CD4-positive, alpha-beta T cell treated with Interleukin-6 at 100 ng/mL for 8 hours (primary cell): ENCODE measurements around the gene BTBD17.

ENCODE experiments used
- DNase-seq: peaks from one replicate; pipeline ENCODE4 v3.0.0-alpha.2; 2020; ENCODE audit warnings: mixed read lengths, low spot score

The BTBD17 gene

DNA sequence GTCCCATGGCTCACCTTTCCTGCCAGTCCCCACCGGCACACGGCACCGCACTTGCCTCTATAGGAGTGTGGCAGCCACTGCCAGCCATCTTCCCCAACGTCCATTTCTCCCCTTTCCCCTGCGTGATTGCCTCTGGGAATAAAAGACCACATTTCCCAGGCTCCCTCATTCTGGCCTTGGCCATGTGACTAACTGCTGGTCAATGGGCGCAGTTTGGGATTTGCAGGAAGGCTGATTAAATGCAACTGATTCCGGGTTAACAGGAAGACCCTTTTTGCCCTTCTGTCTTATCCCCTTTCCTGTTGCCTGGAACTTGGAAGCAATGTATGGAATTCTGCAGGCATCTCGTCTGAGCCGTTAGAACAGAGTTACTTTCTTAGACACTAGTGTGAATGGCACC lies 3.0 kb downstream of the BTBD17 start:
- no peak for DNase-seq

DNA sequence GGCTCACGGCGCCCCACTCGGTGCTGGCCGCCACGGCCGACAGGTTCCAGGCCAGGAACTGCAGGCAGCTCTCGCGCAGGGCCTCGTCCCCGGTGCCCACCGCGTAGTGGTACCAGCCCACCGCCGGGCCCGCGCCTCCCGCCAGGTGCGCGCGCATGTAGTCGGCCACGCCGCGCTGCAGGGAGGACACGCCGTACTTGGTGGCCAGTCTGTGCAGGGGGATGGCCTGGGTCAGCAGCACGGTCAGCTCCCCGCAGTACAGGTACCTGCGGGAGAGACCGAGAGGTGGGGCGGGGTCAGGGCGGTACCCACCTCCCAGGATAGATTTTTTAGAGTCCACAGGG lies 4.2 kb downstream of the BTBD17 start:
- DNase-seq, result no peak

DNA sequence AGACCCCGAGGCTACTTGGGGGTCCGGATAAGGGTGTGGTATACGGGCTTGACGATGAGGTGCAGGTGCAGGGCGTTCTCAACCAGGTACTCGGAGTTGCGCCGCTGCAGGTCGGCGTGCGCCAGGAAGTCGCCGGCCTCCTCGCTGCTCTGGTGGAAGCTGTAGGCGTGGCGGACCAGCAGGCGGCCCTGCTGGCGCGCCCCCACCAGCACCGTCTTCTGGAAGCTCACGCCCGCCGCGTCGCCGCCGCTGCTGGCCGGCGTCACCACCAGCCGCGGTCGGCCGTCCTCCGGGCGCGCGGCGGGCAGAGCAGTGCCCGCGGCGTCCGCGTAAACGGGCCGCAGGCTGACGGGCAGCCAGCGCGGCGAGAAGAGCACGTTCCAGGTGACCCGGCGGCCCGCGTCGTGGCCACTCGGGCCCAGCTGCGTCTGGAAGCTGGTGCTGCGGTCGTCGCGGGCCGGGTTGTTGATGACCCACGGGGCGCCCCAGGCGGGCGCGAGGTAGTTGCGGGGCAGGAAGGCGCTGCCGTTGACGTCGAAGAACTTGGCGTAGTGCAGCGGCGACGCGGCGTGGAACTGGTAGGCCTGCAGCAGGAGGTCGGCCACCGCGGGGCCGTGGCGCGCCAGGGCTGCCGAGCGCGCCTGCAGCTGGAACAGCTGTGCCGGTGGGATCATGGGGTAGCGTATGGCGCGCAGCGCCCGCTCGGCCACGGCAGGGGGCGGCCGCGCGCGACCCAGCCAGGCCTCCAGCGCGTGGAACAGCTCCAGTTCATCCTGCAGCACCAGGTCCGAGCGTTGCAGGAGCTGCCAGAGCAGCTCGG lies 4.8 kb downstream of the BTBD17 start:
- no peak for DNase-seq

DNA sequence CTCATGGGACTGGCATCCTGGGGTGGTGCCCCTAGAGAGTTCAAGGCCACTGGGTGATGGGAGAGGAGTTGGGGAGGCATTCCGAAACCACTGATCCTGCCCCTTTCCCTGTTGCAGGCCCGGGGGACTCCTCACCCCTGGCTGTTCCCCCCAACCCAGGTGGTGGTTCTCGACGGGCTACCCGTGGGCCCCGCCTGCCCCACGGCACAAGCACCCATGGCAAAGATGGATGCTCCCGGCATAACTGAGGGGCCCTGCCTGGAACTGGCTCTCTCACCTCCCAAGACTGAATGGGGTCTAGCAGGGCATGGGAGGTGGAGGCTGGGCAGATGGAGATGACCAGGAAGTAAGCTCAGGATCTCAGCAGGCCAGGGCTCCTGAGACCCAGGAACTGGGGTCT lies 6.6 kb downstream of the BTBD17 start:
- no peak for DNase-seq

DNA sequence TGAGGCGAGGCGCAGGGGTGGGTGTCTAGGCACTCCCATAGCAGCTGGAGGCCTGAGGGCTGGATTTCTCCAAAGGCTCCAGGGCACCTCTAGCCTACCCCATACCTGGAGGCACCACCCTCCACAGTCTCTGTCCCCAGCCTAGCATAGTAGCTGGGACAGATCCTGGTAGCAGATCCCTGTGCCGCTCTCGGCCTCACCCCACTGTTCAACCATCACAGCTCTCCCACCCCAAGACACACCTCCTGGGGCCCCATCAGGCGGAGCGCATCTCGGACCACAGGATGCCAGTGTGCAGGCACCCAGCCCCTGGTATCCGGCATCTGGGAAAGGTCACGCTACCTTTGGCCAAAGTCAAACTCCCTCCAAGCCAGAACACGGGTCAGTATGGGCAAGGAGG lies 7.1 kb downstream of the BTBD17 start:
- DNase-seq, result no peak

DNA sequence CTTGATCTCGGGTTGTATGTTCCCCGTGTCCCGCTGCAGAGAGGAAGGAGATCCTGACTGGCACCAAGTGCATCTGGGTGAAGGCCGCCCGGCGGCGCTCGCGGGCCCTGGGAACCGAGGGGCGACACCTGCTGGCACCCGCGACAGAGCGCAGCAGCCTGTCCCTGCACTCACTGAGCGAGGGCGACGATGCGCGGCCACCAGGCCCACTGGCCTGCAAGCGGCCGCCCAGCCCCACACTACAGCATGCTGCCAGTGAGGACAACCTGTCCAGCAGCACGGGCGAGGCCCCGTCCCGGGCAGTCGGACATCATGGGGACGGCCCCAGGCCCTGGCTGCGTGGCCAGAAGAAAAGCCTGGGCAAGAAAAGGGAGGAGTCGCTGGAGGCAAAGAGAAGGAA lies 7.5 kb downstream of the BTBD17 start:
- DNase-seq, result peak; percentile 24

DNA sequence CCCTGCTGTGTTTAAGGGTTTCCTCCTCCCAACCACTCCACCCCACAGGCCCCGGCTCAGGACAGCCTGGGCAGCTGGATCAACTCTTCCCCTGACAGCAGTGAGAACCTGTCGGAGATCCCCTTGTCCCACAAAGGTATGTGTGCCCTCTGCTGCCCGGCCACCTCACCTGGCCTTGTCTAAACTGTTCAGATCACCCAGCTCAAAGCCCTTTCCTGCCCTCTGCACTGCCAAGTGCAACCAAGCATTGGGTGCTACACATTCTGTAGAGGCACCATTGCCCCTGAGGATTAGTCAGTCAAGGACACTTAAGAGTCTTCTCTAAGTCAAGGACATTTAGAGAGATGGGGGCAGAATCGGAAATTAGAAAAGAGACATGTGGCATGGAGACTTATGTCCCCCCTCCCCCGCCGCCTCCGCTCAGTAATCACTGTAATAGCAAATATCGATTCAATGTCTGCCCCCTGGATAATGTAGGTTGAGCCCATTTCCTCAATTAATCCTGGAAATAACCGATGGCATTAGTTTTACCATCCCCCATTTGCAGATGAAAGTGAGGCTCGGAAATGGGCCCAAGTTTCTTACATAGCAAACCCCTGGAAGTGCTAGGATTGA lies 8.1 kb downstream of the BTBD17 start:
- DNase-seq, result no peak

DNA sequence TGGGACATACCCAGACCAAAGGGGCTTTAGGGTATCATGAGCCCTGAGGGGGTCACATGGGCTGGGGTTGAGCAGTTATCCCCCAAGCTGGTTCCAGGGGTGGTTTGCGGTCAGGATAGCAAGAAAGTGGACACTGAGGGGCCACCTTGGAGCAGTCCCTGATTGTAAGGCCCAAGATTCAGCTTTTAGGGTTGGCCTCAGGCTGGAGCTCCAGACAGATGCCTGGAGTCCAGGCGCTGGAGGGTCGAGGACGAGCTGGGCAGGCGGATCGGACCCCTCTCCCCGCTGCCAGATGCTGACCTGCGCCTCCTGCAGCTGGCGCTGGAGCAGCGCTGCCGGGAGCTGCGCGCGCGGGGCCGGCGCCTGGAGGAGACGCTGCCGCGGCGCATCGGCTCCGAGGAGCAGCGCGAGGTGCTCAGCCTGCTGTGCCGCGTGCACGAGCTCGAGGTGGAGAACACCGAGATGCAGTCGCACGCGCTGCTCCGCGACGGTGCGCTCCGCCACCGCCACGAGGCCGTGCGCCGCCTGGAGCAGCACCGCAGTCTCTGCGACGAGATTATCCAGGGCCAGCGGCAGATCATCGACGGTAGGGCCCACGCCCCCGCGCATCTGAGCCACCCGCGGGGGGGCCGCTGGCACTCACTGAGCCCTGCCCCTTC lies 10.0 kb downstream of the BTBD17 start:
- DNase-seq, result no peak

DNA sequence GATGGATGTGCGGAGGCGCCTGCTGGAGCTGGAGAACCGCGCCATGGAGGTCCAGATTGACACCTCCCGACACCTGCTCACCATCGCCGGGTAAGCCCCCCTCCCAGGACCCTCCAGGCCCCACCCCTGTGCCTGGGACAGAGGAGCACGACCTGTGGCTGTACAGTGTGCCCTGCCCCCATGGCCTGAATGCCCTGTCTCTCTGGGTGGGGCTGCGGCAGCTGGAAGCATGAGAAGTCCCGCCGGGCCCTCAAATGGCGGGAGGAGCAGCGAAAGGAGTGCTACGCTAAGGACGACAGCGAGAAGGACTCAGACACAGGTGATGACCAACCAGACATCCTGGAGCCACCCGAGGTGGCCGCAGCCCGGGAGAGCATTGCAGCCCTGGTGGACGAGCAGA lies 11.2 kb downstream of the BTBD17 start:
- DNase-seq, result no peak

DNA sequence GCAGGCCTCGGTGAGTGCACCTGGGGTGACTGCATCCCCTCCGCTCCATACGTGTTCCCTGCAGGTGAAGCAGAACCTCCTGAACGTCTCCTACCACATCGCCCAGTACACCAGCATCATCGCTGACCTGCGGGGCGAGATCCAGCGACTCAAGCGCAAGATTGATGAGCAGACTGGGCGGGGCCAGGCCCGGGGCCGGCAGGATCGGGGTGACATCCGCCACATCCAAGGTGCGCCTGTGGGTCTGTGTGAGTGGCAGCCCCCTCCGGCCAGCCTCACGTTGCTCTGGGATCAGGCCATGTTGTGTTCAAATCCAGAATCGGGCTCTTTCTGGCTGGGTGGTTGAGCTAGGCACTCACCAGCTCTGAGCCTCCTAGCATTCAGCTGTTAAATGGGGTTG lies 12.5 kb downstream of the BTBD17 start:
- DNase-seq, result no peak

DNA sequence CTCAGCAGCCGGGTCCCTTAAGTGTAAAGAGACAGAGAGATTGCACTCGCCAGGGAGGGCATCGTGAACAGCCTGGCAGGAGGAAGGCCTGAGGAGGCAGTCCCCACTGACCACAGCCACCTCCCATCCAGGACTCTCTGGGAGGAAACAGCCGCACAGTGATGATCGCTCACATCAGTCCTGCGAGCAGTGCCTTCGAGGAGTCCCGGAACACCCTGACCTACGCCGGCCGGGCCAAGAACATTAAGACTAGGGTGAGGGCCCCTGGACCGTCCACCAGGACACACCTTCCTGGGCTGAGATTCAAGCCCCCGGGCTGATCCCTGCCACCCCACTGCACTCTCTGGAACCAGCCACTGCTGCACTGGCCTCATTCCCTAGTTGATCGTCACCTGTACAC lies 14.0 kb downstream of the BTBD17 start:
- no peak for DNase-seq

DNA sequence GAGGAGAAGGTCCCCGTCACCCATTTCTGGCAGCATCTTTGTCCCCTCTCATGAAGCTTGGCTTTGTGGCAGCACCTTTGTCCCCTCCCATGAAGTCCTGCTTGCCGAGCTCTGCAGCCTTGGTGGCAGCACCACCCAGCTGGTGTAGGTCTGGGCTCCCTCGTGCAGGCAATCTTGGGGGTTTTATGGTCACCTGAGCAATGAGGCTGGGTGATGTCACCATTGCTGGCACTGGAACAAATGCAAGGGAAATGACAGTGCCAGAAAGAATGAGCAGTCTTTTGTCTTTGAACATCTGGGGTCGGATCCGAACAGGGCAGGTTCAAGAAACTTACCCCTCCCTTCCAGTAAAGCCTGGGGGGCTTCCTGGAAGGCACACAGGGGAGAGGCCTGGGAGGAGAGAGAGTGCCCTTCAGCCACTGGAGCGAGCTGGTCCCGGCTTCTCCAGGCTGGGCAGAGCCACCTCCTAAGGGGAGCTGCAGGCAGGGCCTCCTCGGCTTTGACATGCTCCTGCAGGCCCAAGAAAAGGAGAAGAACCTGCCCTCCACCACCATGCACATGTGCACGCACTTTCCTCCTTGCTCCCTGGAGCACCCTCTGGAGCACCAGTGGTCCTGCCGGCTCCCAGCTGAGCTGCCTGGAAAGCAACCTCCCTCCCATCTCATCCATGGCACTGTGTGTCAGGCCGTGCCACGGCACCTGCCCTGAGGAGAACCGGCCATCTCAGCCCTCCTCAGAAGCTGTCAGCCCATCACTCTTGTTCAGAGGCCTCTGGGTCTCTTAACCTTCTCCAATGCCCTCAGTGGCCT lies 16.0 kb downstream of the BTBD17 start:
- DNase-seq, result no peak

DNA sequence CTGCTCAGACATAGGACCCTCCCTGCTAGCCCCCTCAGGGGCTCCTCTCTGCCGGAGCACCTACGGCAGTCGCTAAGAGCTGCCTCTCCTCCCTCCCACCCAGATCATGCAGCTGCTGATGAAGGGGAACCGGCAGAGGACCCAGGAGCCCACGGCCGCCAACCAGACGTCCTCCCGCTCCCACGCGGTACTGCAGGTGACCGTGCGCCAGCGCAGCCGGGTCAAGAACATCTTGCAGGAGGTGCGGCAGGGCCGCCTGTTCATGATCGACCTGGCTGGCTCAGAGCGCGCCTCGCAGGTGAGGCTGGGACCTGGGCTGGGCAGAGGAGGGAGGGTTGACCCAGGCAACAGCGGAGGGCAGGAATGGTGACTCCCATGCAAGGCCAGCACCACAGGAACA lies 17.0 kb downstream of the BTBD17 start:
- no peak for DNase-seq

DNA sequence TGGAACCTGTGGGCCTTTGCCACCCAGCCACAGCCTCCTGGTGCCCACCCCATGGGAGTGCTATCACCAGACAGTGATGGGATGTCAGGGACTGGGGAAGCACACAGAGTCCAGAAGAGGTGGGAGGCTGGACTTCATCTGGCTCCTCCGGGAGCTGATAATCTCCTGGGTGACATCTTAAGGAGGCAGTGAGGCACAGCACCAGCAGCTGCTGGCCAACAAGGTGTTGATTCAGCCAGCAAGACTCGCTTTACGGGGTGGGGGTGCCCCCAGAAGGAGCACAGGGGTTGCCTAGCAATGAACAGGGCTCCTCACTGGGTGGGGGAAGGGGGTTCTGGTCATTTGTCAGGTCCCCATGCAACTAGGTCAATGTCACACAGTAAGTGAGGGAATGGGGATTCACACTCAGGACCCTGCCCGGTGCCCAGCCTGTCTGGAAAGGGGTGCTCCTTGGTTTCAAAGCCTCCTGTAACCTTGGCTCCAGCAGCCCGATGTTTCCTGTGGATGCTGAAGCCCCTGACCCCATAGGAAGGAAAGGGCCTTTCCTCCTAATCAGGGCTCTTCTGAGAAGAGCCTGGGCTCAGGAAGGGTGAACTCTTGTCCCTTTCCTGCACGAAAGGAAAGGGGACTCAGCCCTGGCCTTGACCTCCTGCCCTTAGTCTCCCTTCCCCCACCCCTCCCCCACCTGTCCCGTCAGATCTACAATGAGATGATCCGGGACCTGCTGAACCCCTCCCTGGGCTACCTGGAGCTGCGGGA lies 18.0 kb downstream of the BTBD17 start:
- DNase-seq, result no peak

DNA sequence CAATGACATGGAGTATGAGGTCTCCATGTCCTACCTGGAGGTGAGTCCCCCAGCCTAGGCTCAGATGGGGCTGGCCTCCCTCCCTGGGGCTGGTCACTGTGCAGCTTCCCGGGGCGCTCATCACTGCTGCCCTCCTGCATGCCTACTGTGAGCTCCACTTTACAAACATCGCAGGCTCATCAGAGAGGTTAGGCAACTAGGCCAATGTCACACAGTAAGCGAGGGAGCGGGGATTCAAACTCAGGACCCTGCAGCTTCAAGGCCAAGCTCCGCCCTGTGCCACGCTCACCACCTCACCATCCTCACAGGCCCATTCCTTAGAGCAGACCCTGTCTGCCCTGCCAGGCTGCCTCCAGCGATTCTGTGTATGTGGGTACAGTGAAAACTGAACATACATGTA lies 18.5 kb downstream of the BTBD17 start:
- no peak for DNase-seq

DNA sequence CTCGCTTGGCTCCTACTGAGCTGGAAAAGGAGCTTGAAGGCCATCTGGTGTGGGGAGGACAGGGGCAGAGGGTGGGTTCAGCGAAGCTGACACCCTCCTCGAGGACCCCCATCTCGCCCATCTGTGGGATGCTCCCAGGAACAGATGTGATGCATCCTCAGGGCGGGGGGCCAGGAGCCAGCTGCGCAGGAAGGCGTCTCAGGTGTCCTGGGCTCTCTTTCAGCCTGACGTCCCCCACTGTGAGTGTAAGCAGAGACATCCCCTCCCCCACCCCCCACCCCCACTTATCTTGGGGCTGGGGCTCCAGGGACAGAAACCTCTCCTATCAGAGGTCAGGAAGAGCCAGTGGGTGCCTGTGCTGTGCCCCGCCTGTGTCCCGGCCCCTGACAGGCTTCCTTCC lies 19.4 kb downstream of the BTBD17 start:
- DNase-seq, result no peak

DNA sequence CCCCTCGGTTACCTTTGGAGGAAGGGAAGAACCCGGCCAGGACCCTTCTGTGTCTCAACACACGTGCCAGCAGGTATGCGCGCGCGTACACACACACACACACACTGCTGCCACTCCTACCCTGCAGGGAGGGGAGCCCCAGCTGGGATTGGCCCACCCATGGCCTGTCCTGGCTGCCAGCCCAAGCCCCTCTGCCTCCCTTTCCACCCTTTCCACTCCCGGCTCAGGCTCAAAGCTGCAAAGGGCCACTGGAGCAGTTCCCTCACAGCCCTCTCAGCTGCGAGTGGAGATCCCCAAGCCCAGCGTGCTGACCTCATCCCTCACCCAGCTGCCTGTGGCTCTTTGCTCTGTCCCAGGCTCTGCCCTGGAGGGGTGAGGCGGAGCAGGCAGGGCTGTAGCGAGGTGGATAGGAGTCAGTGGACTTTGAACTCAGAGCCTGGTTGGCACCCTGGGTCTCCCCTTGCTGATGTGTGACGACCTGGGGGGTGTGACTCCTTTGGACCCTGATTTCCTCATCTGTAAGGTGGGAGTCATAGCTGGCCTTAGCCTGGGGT lies 21.1 kb downstream of the BTBD17 start:
- no peak for DNase-seq

DNA sequence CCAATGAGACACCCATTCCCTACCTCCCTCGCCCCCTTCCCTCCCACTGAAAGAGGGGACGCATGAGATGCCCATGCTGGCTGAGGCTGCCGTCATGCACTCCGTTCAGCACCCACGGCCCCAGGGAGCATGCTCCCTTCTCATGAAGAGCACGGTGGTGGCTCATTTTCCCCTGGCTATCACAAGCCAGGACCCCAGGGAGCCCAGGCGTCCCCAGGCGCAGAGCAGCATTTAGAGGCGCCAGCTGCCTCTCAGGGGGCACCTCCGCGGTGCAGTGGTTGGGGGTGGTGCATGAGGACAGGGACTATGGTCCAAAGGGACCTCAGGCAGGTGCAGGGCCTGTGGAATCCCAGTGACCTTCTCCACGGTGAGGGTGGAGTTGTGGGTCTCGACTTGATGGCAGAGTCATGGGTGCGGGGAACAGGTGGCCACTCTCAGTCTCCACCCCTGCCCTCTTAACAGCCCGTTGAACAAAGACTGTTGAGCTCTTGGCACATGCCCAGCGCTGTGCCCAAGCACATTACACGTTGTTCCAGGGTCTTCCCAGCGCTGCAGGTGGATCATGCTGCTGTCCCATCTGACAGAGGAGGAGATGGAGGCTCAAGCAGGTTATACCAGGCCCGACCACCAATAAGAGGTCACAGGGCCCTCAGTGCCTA lies 22.0 kb downstream of the BTBD17 start:
- no peak for DNase-seq

DNA sequence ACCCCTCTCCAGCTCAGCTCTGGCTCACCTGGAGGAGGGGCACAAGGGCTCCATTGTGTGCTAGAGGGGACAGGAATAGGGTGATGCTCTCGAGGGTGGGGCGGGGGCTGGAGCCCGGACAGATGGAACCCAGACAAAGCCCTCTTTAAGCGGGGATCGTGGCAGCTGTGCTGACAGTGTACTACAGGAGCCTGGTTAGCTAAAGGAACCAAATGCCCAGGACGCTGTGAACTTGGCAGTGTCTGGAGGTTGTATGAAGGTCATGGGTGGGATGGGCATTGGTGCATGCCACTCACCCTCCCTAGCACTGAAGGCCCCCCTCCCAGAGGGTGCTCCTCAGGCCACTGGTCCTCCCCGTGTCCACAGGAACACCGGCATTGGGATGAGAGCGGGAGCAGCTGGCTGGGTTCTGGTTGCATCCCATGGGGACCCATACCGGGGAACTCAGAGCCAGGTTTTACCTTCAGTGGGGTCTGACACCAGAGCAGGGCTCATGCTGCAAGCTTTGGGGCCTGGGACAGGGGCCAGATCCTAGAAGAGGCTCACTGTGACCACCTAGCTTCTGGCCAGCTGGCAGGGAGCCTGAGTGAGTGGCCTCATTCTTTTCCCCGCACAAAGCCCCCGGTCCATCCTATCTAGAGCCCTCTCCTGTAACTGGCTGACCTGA lies 23.7 kb downstream of the BTBD17 start:
- DNase-seq, result no peak

DNA sequence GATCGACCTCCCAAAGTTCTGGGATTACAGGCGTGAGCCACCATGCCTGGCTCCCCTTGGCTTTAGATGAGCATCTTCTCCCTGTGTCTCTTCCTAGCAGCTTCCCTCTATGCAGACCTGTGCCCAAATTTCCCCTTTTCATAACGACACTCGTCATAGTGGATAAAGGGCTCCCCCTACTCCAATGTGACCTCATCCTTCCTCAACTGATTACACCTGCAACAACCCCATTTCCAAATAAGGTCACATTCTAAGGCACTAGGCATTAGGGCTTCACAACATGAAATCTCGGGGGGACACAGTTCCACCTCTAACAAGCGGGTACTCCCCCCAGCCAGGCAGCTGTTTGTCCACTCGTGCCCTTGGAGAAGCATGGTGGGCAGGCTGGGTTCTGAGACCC lies 25.4 kb downstream of the BTBD17 start:
- DNase-seq, result no peak
